Fibroblast of lung (primary cell): ENCODE results near the gene LSMEM2.

Source experiments
- CTCF ChIP-seq, 2 donors: IDR thresholded peaks in 1 of 2; conservative IDR thresholded peaks in 1 of 2; 1 replicate in 1 of 2; 2 replicates in 1 of 2; pipeline ENCODE4 v1.5.1; 2011 to 2012; ENCODE audit warnings: low read length in 2 of 2, control low read depth in 1 of 2, inconsistent platforms in 1 of 2, low read depth in 1 of 2, mild to moderate bottlenecking in 1 of 2
- EZH2 ChIP-seq: IDR thresholded peaks from 2 replicates; pipeline ENCODE4 v1.5.1; 2012; ENCODE audit warnings: low read length, control low read depth, mild to moderate bottlenecking; ENCODE audit errors: missing control alignments

GRCh38 chr3:50269977-50270413 is 8.9 kb upstream of the LSMEM2 start:
- TF ChIP-seq CTCF (conservative IDR thresholded peaks at IDR 0.05 in 1 of 2, IDR thresholded peaks at IDR 0.05 in 1 of 2; ENCODE audit: low read depth in 1 of 2, low read length in 2 of 2) = no peak
- TF ChIP-seq EZH2 = no peak
